ENCODE data around the gene OR2AG1. TPM values are rescaled to one million over a fixed set of nuclear protein-coding genes. Genes with fewer than 3 reads are reported as not detected.

Gene OR2AG1
- total and polyA plus RNA-seq, 4 donors: not detected

DNA sequence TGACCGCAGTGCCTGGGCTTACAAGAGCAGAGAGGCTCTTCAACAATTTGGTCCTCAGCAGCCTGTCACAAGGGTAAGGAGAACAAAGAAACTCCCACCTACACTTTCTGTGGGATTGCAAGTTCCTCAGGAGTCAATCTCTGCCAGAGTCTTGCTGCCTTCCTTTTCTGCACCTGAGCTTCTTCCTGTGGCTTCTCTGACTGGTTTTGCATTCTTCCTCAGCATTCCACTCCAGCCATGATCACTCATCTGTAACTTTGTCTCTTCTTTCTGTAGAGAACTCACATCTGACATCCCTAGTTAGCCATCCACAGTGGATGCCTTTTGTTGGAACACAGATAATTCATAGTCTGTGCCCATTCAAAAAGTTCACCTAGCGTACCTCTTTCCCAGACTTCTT is 30.8 kb downstream of the OR2AG1 start:
- 40 to 44% methylated on average over 2 of the region's 2 CpGs for WGBS, 2 donors
- ATAC-seq (ENCODE audit: low FRiP score) (no peak), DNase-seq (no peak)
- Histone ChIP-seq H3K27ac (ENCODE audit: low read depth in 1 of 2, low read length in 2 of 2) (no peak overlapping the region), H3K9me3 (ENCODE audit: control insufficient read depth, low read length) (no peaks in the 10 kb centered on the region), H3K27me3 (ENCODE audit: control insufficient read depth in 1 of 2, insufficient read depth in 2 of 2, low read length in 1 of 2) (no peaks in the 10 kb centered on the region), H3K4me1 (ENCODE audit: control insufficient read depth in 1 of 2, insufficient read depth in 2 of 2, low read length in 2 of 2) (no peaks in the 10 kb centered on the region), H3K36me3 (ENCODE audit: control insufficient read depth in 1 of 2, insufficient read depth in 2 of 2, low read length in 1 of 2) (no peaks in the 10 kb centered on the region), H3K4me3 (ENCODE audit: low read length in 2 of 2) (no peak overlapping the region)
- intact Hi-C loops (cut with DNase I): no loop called here

DNA sequence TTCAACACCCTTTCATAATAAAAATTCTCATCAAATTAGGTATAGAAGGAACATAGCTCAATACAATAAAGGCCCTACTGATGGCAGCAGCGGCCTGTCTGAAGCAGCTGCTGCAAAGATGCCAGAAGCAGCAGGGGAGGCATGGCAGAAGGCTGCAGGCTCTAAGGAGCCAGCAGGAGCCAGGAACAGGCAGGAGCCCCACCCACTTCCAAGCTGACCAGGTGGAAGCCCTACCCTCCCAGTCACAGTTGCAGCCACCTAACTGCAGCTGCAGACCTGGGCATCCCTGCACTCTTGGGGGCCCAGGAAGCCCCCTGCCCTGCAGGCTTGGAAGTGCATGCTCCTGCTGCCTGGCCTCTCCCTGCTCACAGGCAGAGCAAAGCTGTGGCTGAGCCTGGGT is 34.9 kb downstream of the OR2AG1 start:
- DNase-seq: no peak
- intact Hi-C loops (cut with DNase I): no loop called here
- Histone ChIP-seq H3K9me3 (ENCODE audit: control insufficient read depth, low read length) (no peaks in the 10 kb centered on the region), H3K4me1 (ENCODE audit: control insufficient read depth in 1 of 2, insufficient read depth in 2 of 2, low read length in 2 of 2) (no peaks in the 10 kb centered on the region), H3K4me3 (ENCODE audit: low read length in 2 of 2) (no peak overlapping the region), H3K27me3 (ENCODE audit: control insufficient read depth in 1 of 2, insufficient read depth in 2 of 2, low read length in 1 of 2) (no peaks in the 10 kb centered on the region), H3K27ac (ENCODE audit: low read depth in 1 of 2, low read length in 2 of 2) (no peak overlapping the region), H3K36me3 (ENCODE audit: control insufficient read depth in 1 of 2, insufficient read depth in 2 of 2, low read length in 1 of 2) (no peaks in the 10 kb centered on the region)
- ATAC-seq (ENCODE audit: low FRiP score): peak; percentile 48
- WGBS, 2 donors: 45 to 59% methylated on average over 1 of the region's 1 CpG

DNA sequence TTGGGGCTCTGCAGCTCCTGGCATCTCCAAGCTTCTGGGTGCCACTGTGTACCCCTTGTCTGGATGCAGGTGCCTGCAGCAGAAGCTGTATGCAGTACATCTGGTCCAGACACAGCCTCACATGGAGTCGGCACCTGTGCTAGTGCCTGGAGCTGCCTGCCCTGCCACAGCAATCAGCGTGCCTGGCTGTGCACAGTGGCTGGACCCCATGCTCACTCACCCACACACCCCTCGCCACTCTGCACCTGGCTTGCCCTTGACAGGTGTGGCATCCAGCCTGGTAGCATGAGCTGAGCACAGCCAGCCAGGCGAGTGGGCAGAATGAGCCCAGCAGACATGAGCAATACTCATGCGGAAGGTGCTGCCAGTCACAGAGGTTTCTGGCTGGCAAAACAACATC is 36.1 kb downstream of the OR2AG1 start:
- H3K27ac ChIP-seq (ENCODE audit: low read depth in 1 of 2, low read length in 2 of 2): no peak overlapping the region
- no peak for DNase-seq
- WGBS, 2 donors: 87 to 89% methylated on average over 5 of the region's 5 CpGs
- H3K36me3 ChIP-seq (ENCODE audit: control insufficient read depth in 1 of 2, insufficient read depth in 2 of 2, low read length in 1 of 2): no peaks in the 10 kb centered on the region
- intact Hi-C loops (cut with DNase I): no loop called here
- H3K4me1 ChIP-seq (ENCODE audit: control insufficient read depth in 1 of 2, insufficient read depth in 2 of 2, low read length in 2 of 2): no peaks in the 10 kb centered on the region
- no peaks in the 10 kb centered on the region for H3K9me3 ChIP-seq (ENCODE audit: control insufficient read depth, low read length)
- H3K4me3 ChIP-seq (ENCODE audit: low read length in 2 of 2): no peak overlapping the region
- no peak for ATAC-seq (ENCODE audit: low FRiP score)
- no peaks in the 10 kb centered on the region for H3K27me3 ChIP-seq (ENCODE audit: control insufficient read depth in 1 of 2, insufficient read depth in 2 of 2, low read length in 1 of 2)

DNA sequence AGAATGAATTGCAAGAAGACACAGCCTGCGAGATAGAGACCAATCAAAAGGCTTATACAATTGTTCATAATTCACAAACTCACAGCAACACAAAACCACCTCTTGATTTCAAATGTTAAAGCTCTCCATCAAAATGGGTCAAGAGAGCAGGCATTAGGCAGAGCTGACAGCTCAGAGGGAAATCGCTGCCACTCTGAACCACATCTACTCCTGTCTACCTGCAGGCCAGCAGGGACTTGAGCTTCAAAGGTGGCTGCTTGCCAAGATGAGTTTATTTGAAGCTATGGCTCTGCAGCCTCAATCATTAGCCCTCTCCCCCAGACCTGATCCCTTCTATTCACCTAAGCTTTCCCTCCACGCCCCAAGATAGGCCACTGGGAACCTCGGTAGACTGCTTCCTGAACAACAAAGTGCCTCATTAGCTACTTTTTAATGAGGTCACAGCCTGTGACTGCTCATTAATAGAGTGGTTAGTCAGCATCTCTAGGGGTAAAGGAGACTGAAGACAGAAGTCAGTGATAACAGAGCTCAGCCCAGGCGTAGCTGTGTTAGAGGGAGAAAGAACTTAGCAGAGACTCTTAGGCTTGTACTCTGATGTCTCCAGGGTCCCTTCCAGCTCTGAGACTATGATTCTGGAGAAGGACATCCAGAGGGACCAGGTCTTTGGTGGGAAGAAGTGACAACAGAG is 41.5 kb downstream of the OR2AG1 start:
- ATAC-seq (ENCODE audit: low FRiP score): no peak
- no peak overlapping the region for H3K27ac ChIP-seq (ENCODE audit: low read depth in 1 of 2, low read length in 2 of 2)
- H3K9me3 ChIP-seq (ENCODE audit: control insufficient read depth, low read length): no peaks in the 10 kb centered on the region
- no peak for DNase-seq
- intact Hi-C loops (cut with DNase I): loop anchor here in 1 of 2 donors (10.0 kb wide), 1 partner anchor 621 kb away; no protein-coding TSS in a partner anchor
- H3K27me3 ChIP-seq (ENCODE audit: control insufficient read depth in 1 of 2, insufficient read depth in 2 of 2, low read length in 1 of 2): no peaks in the 10 kb centered on the region
- no peak overlapping the region for H3K4me3 ChIP-seq (ENCODE audit: low read length in 2 of 2)
- H3K36me3 ChIP-seq (ENCODE audit: control insufficient read depth in 1 of 2, insufficient read depth in 2 of 2, low read length in 1 of 2): no peaks in the 10 kb centered on the region
- no peaks in the 10 kb centered on the region for H3K4me1 ChIP-seq (ENCODE audit: control insufficient read depth in 1 of 2, insufficient read depth in 2 of 2, low read length in 2 of 2)
- 69 to 71% methylated on average over 5 of the region's 5 CpGs for WGBS, 2 donors

DNA sequence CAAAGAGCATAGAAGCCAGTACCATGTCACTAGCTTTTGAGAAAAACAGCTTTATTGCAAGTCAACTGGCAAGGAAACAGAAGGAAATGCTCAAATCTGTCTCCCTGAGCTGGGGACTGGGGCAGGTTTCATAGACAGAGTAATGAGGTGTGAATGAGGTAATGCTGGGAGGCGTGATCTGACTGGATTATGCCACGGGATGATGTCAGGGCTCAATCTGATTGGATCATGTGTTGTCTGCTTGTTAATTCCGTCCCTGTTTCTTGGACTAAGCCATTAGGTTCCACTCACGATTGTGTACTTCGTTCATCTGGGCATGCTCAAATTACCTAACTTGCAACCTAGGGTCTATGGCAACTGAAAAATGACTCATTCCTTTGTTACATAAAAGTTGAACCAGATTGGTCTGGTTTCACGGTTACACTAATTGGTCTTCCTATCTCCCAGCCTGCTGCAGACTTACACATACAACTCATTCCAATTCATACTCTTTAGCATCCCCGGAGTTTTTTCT is 42.5 kb downstream of the OR2AG1 start:
- WGBS, 2 donors: 78 to 80% methylated on average over 7 of the region's 7 CpGs
- ATAC-seq (ENCODE audit: low FRiP score): no peak
- intact Hi-C loops (cut with DNase I): loop anchor here in 1 of 2 donors (10.0 kb wide), 1 partner anchor 620 kb away; no protein-coding TSS in a partner anchor

DNA sequence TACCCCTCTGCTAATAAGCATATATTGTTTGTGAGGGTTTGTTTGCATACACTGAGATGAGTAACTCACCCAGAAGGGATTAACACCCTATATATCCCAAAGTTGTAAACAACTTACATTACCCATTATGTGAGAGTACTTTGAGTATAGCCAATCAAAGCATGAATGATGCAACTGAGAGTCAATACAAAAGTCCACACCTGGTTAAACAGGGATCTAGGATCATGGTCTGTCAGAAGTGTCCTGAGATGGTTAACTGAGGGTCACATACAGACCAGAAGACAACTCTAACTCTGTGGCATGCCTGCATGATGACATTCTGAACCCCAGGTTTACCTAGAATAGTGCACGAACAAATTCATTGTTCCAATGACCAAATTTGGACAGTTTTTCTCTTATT is 45.3 kb downstream of the OR2AG1 start:
- H3K4me3 ChIP-seq (ENCODE audit: low read length in 2 of 2): no peak overlapping the region
- no peaks in the 10 kb centered on the region for H3K9me3 ChIP-seq (ENCODE audit: control insufficient read depth, low read length)
- ATAC-seq (ENCODE audit: low FRiP score): no peak
- DNase-seq: no peak
- no peaks in the 10 kb centered on the region for H3K4me1 ChIP-seq (ENCODE audit: control insufficient read depth in 1 of 2, insufficient read depth in 2 of 2, low read length in 2 of 2)
- H3K27ac ChIP-seq (ENCODE audit: low read depth in 1 of 2, low read length in 2 of 2): no peak overlapping the region
- WGBS, 2 donors: 78 to 80% methylated on average over 1 of the region's 1 CpG
- no peaks in the 10 kb centered on the region for H3K36me3 ChIP-seq (ENCODE audit: control insufficient read depth in 1 of 2, insufficient read depth in 2 of 2, low read length in 1 of 2)
- H3K27me3 ChIP-seq (ENCODE audit: control insufficient read depth in 1 of 2, insufficient read depth in 2 of 2, low read length in 1 of 2): no peaks in the 10 kb centered on the region
- intact Hi-C loops (cut with DNase I): loop anchor here in 1 of 2 donors (10.0 kb wide), 1 partner anchor 617 kb away; no protein-coding TSS in a partner anchor

More for the DNA sequence above, 42.5 kb downstream of the OR2AG1 start:
- no peaks in the 10 kb centered on the region for H3K9me3 ChIP-seq (ENCODE audit: control insufficient read depth, low read length)
- H3K4me1 ChIP-seq (ENCODE audit: control insufficient read depth in 1 of 2, insufficient read depth in 2 of 2, low read length in 2 of 2): no peaks in the 10 kb centered on the region
- no peak overlapping the region for H3K27ac ChIP-seq (ENCODE audit: low read depth in 1 of 2, low read length in 2 of 2)
- DNase-seq: no peak
- H3K27me3 ChIP-seq (ENCODE audit: control insufficient read depth in 1 of 2, insufficient read depth in 2 of 2, low read length in 1 of 2): no peaks in the 10 kb centered on the region
- H3K4me3 ChIP-seq (ENCODE audit: low read length in 2 of 2): no peak overlapping the region
- no peaks in the 10 kb centered on the region for H3K36me3 ChIP-seq (ENCODE audit: control insufficient read depth in 1 of 2, insufficient read depth in 2 of 2, low read length in 1 of 2)

DNA sequence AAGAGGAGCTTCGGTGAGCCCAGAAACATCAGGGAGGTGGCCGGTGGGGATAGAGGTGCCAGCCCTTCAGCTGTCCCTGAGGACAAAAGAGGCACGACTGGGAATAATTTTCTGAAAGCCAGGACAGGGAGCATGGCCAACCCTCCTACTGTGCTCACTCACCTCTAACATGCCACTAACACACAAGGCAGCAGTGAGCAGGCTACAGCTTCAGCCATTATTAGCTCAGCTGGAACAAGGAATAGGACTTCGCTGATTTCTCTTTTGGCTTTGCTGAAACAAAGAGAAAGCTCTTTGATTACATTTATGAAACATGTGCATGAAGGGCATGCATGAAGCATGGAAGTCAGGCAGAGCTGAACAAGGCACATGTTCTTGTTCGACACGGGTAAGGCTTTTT is 50.5 kb downstream of the OR2AG1 start:
- peak; percentile 22 for ATAC-seq (ENCODE audit: low FRiP score)
- Histone ChIP-seq H3K4me3 (ENCODE audit: low read length in 2 of 2) (no peak overlapping the region), H3K27ac (ENCODE audit: low read depth in 1 of 2, low read length in 2 of 2) (no peak overlapping the region), H3K36me3 (ENCODE audit: control insufficient read depth in 1 of 2, insufficient read depth in 2 of 2, low read length in 1 of 2) (no peaks in the 10 kb centered on the region), H3K27me3 (ENCODE audit: control insufficient read depth in 1 of 2, insufficient read depth in 2 of 2, low read length in 1 of 2) (no peaks in the 10 kb centered on the region), H3K4me1 (ENCODE audit: control insufficient read depth in 1 of 2, insufficient read depth in 2 of 2, low read length in 2 of 2) (no peaks in the 10 kb centered on the region), H3K9me3 (ENCODE audit: control insufficient read depth, low read length) (no peaks in the 10 kb centered on the region)
- intact Hi-C loops (cut with DNase I): no loop called here
- 67 to 68% methylated on average over 6 of the region's 6 CpGs for WGBS, 2 donors
- DNase-seq: no peak

DNA sequence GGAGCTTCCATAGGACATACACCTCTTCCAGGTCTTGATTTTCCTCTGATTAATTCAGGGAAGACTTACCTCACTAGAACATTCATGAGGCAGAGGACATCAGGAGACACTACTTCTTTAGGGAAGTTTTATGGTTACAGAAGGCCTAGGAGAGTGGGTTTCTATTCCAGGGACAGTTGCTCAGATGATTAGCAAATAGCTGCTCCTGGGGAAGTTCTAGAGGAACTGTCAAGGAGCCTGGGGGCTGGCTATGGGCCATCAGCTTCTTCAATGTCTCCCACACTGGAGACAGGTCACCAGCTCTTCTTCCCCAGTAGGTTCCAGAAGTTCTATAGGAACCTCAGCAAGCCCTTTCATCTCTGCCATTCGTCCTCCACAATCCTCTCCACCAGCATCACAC is 51.2 kb downstream of the OR2AG1 start:
- WGBS, 2 donors: 45 to 57% methylated on average over 1 of the region's 1 CpG
- intact Hi-C loops (cut with DNase I): no loop called here
- no peaks in the 10 kb centered on the region for H3K4me1 ChIP-seq (ENCODE audit: control insufficient read depth in 1 of 2, insufficient read depth in 2 of 2, low read length in 2 of 2)
- no peak for DNase-seq
- ATAC-seq (ENCODE audit: low FRiP score): no peak
- no peaks in the 10 kb centered on the region for H3K27me3 ChIP-seq (ENCODE audit: control insufficient read depth in 1 of 2, insufficient read depth in 2 of 2, low read length in 1 of 2)
- no peaks in the 10 kb centered on the region for H3K9me3 ChIP-seq (ENCODE audit: control insufficient read depth, low read length)
- H3K4me3 ChIP-seq (ENCODE audit: low read length in 2 of 2): no peak overlapping the region
- H3K27ac ChIP-seq (ENCODE audit: low read depth in 1 of 2, low read length in 2 of 2): no peak overlapping the region
- no peaks in the 10 kb centered on the region for H3K36me3 ChIP-seq (ENCODE audit: control insufficient read depth in 1 of 2, insufficient read depth in 2 of 2, low read length in 1 of 2)

Measured in aorta (tissue), 5 donors.